NCI-H2081 treated with DMSO at 0.1 percent for 48 hours (cell line): ENCODE measurements around the gene NUP50.
"Not testable (repeated sequence)": the region's sequence is repeated elsewhere in the genome, so short reads cannot be mapped to it uniquely, and the experiment has no call there.

ENCODE experiments used
- DNase-seq: peaks from one replicate; lab custom pipeline; 2025; lab: John Stamatoyannopoulos, UW

The NUP50 gene

GRCh38 chr22:45162531-45162930 lies 1.2 kb upstream of the NUP50 start:
- no peak for DNase-seq

DNA sequence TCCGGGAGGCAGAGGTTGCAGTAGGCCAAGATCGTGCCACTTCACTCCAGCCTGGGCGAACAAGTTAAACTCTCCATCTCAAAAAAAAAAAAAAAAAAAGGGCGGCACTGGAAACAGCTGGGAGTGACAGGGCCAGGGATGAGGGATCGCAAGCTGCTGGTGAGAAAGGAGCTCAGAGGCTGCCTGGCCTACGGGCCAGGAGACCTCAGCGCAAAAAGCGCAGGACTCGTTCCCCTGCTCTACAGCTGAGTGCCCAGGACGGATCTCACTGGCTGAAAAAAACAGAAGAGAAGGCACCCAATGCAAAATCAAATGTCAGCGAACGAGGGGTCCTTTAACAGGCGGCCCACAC lies 650 bp upstream of the NUP50 start:
- no peak for DNase-seq

GRCh38 chr22:45164270-45165088 lies 754 bp downstream of the NUP50 start:
- no peak for DNase-seq

GRCh38 chr22:45166932-45167331 lies 3.2 kb downstream of the NUP50 start:
- no peak for DNase-seq

DNA sequence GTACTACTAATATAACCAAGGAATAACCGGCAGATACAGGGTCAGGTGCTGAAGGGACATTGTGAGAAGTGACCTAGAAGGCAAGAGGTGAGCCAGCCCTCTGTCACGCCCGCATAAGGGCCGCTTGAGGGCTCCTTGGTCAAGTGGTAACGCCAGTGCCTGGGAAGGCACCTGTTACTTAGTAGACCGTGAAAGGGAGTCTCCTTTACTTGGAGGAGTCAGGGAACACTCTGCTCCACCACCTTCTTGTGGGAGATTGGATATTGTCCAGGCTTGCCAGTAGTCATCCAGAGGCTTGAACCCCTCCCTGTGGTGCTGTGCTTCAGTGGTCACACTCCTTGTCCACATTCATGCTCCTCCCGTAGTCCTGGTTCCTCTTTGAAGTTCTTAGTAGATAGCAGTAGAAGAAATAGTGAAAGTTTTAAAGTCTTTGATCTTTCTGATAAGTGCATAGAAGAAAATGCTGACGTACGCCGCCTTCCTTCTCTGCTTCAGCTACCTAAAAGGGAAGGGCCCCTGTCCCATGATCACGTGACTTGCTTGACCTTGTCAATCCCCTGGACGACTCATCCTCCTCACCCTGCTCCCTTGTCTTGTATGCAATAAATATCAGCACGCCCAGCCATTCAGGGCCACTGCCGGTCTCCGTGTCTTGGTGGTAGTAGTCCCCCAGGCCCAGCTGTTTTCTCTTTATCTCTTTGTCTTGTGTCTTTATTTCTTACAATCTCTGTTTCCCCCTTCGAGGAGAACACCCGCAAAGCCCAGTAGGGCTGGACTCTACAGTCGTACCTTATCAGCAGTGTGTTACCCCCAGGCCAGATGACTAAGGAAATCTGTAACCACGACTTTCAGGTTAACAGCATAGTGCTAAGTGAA lies 6.1 kb downstream of the NUP50 start:
- no peak for DNase-seq

- DNase-seq: no peak
Observed at GRCh38 chr22:45171830-45172229, 8.1 kb downstream of the NUP50 start.

DNA sequence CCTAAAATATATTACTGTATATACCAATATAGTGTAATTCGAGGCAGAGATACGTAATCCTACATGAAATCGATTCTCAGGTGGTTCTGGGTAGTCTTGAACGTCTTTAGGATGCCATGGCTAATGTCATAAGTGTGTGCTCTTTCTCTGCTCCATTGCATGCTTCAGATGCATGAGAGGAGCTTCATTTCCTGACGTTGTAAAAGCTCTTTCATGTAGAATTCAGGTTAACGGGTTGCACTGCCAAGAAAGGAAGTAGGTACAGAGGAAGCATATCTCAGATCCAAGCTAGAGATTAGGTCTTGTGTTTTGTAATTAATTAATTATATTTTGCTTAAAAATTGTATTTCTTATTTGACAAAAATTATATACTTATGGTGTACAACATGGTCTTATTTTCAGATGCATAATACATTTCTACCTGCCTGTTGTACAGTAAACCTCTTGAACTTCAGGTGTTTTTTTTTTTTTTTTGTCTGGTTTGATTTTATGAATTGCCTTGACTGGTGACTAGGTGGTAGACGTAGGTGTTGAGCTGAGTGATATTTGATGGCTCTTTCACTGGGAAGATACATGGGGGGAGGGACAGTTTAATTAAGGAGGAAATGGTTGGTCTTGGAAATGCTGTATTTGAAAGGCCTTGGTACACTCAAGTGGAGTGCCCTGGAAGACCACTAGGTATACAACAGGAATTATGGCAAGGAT lies 9.3 kb downstream of the NUP50 start:
- no peak for DNase-seq

GRCh38 chr22:45179276-45180049 lies 15.7 kb downstream of the NUP50 start:
- no peak for DNase-seq

DNA sequence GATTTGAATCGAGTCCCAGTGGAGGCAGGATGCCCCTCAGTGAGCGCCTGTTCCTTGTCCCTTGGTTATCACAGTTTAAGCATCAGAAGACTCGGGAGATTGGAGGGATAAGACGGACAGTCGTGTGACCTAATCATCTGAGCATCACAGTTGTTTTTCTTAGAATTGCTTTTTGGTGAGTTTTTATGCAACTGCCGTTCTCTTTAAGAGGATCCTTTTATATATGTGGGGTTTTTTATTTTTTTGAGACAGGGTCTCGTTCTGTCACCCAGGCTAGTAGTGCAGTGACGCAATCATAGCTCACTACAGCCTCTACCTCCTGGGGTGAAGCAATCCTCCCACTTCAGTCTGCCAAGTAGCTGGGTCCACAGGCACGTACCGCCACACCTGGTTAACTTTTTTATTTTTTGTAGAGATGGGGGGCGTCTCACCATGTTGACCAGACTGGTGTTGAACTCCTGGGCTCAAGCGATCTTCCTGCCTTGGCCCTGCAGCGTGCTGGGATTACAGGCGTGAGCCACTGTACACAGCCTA lies 16.5 kb downstream of the NUP50 start:
- no peak for DNase-seq

DNA sequence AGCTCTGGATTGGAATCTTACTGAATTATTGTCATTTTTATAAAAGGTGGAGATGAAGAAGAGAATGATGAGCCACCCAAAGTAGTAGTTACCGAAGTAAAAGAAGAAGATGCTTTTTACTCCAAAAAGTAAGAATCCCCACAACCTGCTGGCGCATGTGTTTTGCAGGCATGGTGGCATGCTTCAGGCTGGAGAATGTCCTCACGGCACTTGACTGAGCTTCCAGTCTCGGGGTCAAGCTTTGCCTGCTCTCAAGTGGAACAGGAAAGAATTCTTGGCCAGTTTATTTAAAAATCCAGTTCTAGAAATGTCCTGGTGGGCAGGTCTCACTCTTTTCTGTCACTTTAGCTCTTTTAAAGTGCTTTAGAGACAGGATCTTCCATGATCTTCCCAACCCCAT lies 17.5 kb downstream of the NUP50 start:
- no peak for DNase-seq

DNA sequence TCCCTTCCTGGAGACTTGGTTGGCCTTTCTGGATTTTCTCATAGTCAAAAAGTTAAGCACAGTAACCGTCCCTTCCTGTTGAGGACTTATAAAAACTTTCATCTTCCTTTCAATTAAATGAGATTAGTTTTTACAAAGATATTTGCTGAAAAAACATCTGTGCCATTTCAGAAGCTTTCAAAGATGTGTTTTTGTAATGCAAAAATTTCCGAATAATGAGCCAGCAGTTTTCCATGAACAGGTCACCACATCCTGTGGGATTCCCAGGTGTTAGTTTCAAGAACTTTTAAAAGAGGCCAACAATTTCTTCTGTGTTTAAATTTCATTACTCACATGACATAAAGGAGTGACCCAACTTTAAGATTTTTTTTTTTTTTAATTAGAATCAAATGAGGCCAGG lies 18.0 kb downstream of the NUP50 start:
- DNase-seq: no peak

DNA sequence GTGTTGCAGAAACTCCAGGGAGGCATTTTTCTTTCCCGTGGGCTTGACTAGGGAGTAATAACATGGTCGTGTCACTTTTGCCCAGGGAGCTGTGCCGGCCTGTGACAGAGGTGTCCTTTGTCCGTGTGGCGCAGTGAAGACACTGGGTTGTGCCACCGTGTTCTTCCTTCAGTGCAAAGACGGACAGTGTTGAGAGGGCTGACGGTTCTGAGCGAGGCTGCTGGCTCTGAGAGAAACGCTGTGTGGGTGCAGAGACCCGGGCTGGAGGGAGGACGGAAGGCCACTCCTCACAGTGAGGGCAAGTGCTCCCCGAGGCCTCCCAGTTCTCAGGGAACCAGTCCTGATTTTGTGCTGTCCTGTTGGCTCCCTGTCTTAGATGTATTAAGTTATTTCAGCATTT lies 20.2 kb downstream of the NUP50 start:
- no peak for DNase-seq

DNA sequence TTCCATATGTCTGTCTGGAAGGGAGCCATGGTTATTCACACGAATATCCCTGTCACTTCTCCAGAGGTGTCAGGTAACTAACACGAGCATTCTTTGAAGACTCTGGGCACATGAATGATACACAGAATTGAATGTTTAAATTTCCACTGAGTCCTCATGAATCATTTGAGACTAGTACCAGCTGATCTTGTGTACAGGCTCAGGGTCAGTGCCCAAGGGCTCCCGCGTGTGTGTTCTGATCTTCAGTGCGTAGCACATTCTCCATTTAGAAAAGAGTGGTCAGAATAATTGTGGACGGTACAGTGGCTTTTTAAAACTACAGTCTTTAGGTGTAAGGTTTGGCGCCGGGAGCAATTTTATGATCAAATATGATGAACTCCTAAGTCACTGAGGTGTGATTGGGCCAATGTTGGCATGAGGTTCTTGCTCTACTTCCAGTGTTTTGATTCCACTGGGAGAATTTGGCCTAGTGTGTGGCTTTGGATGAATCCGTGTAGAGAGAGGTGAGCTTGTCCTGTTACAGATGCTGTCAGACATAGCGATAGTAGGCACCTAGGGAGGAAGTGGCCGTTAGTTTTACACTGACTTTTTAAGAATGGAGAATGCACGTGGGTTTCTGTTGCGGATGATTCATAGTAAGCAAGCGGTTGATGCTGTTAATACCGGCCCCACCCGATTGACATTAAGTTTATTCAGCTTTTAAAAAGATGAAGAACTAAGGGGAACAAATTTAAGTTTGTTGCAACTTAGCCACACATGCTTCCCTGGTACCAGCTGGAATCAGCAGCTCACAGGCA lies 22.2 kb downstream of the NUP50 start:
- DNase-seq: no peak

GRCh38 chr22:45187891-45188290 lies 24.2 kb downstream of the NUP50 start:
- no peak for DNase-seq

DNA sequence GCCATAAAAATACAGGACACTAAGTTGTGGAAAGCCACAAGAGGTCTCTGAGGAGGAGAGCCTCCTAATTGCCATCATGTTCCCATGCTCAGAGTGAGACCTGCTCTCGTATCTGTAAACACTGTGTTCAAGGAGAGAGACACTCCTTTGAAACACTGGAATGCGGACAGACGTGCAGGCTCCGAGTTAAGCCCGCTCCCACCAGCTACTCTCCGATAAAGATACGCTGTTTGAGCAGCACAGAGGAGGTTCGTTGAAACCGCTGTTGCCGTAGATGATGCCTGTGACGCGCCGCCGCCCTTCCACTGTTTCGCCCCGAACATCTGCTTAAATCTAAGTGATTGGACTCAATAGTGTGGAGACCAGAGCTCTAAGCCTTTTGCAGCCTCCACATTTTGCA lies 25.1 kb downstream of the NUP50 start:
- DNase-seq: no peak

DNA sequence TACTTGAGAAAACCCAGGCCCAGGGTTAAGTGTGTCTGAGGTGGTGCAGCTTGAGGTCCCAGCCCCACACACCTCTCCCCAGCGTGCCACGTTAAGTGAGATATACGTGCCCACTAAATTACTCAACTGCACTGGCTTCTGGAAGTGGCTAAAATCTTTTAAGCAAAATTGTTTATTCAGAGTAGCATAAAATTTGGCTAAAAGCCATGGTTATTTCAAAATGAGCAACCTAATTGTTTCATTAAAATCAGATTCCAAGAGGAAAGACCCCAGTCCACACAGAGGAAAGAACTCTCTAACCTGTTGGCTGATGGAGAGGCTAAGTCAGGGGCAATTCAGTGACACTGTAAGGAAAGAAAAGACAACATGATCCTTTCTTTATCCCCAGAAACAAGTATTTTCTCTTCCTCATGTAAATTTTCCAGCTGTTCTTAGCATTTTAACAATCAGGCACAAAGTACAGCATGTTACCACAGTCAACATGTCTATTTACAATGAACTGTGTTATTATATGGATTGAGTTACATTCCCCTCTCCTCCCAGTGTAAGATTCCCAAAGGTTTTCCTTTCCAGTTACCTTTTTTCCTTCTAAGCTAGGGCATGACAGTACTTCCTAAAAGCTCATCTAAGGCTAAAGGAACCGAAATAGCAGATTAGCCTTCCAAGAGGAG lies 26.6 kb downstream of the NUP50 start:
- no peak for DNase-seq

DNA sequence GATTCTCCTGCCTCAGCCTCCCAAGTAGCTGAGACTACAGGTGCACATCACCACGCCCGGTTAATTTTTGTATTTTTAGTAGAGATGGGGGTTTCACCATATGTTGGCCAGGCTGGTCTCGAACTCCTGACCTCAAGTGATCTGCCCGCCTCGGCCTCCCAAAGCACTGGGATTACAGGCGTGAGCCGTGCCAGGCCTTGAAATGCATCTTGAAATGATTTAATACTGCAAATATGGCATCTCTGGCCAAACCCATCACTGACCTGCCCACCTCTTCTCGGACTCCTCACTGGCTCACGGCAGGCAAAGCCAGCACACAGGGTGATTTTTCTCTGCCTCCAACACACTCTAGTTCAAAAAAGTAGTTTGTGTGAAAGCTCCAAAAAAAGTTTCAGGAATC lies 28.0 kb downstream of the NUP50 start:
- DNase-seq: not testable (repeated sequence)

GRCh38 chr22:45192701-45193187 lies 29.0 kb downstream of the NUP50 start:
- no peak for DNase-seq

DNA sequence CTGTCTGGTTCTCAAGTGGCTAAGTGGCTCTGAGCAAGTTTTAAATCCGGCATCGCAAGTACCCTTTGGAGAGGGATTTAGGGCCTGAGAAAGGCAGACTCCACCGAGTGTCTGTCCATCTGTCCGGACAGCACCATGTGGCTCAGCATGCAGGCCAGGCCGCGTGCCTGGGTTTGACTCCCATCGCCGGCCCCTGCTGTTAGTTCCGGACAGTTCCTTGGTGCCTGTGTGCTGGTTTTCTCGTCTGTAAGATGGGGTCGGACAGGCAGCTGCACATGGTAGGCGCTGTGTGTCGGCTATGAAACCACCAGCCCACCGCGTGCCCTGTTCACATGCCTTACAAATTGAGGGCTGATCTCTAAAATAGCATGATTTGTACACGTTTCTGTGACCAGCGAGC lies 31.0 kb downstream of the NUP50 start:
- no peak for DNase-seq

- DNase-seq: no peak
Observed at GRCh38 chr22:45195616-45196015, 31.9 kb downstream of the NUP50 start.
